GM12801 (cell line): Measurements from ENCODE around the gene PLEKHG4.

ENCODE experiments used
- TF ChIP-seq, protein P1 (sequence below): IDR thresholded peaks from one replicate; pipeline ENCODE4 v1.5.1; 2011; ENCODE audit warnings: control low read depth; ENCODE audit not compliant: insufficient read length; ENCODE audit errors: extremely low read depth

The PLEKHG4 gene

GRCh38 chr16:67259705-67260104 is 19.6 kb upstream of the PLEKHG4 start:
- TF ChIP-seq, protein P1, sequence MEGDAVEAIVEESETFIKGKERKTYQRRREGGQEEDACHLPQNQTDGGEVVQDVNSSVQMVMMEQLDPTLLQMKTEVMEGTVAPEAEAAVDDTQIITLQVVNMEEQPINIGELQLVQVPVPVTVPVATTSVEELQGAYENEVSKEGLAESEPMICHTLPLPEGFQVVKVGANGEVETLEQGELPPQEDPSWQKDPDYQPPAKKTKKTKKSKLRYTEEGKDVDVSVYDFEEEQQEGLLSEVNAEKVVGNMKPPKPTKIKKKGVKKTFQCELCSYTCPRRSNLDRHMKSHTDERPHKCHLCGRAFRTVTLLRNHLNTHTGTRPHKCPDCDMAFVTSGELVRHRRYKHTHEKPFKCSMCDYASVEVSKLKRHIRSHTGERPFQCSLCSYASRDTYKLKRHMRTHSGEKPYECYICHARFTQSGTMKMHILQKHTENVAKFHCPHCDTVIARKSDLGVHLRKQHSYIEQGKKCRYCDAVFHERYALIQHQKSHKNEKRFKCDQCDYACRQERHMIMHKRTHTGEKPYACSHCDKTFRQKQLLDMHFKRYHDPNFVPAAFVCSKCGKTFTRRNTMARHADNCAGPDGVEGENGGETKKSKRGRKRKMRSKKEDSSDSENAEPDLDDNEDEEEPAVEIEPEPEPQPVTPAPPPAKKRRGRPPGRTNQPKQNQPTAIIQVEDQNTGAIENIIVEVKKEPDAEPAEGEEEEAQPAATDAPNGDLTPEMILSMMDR = no peak

GRCh38 chr16:67260426-67261063 is 18.8 kb upstream of the PLEKHG4 start:
- TF ChIP-seq, protein P1 = no peak

DNA sequence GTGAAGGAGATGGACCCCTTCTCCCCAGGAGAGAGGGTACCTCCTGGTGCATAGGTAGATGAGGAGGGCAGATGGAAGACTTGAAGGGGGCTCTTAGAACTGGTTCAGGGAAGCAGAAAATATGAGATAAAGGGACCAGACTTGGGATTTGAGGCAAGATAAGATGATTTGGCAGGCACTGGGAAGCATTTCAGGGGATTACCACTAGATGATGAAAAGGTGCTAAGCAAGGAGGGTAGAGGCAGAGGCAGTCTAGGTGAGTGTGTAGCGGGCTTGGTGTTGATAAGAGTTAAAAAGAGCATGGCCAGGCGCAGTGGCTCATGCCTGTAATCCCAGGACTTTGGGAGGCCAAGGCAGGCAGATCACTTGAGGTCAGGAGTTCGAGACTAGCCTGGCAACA is 16.1 kb upstream of the PLEKHG4 start:
- TF ChIP-seq, protein P1 = no peak

DNA sequence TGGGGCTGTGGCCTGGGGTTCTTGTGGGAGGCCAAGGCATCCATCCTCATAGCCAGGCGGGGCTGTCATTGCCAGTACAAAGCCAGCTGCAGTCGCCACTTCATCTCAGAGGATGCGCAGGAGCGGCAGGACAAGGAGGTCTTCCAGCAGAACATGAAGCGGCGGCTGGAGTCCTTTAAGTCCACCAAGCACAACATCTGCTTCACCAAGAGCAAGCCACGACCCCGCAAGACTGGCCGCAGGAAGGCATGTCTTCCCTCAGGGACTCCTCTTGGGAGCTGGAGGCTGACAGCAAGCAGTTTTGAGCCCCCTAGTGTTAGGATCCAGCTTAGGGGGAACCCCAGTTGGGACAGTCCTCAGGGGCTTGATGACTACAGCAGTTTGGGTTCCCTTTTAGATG is 15.1 kb upstream of the PLEKHG4 start:
- TF ChIP-seq, protein P1 = no peak

DNA sequence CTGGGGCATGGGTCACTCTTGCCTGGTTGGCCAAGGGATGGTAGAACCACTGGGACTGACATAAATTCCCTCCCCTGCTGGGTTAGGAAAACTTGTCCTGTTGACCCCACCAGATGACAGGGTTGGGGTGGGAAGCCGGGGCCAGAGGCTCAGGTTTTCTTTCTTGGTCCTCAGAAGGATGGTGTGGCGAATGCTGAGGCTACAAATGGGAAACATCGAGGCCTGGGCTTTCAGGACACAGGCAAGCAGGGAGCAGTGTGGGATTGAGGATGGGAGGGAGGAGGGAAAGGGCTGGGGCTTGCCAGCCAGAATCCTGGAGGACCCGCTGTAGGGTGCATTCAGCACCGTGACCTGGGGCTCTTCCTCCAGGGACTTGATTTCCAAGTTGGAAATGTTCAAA is 14.5 kb upstream of the PLEKHG4 start:
- TF ChIP-seq, protein P1 = no peak

- TF ChIP-seq, protein P1 = no peak
Measured at GRCh38 chr16:67265834-67266233, 13.5 kb upstream of the PLEKHG4 start.

GRCh38 chr16:67268136-67268579 is 11.2 kb upstream of the PLEKHG4 start:
- TF ChIP-seq, protein P1 = no peak
